Esophagus squamous epithelium (tissue), 4 donors: ENCODE measurements around the gene UBE2G2.

Experiments used
- CTCF ChIP-seq, 6 experiments: fragments of 450-650 bp in 4 of 6; fragments of 200-600 bp in 2 of 6; sonication (generic) in 2 of 6; IDR thresholded peaks; one replicate each; pipeline ENCODE4 v1.5.1; 2016 to 2019; ENCODE audit warnings: antibody characterized with exemption in 6 of 6, mild to moderate bottlenecking in 4 of 6, moderate library complexity in 4 of 6
- POLR2A ChIP-seq, 4 donors: fragments of 450-650 bp; IDR thresholded peaks; one replicate each; pipeline ENCODE4 v1.6.1; 2017; ENCODE audit warnings: antibody characterized with exemption in 4 of 4, mild to moderate bottlenecking in 4 of 4, moderate library complexity in 3 of 4

- TF ChIP-seq CTCF (IDR thresholded peaks at IDR 0.05) (no peak), POLR2A (IDR thresholded peaks at IDR 0.05) (no peak)
These were observed 13.6 kb upstream of the UBE2G2 start for GRCh38 chr21:44815225-44815624.
